Astrocyte (in vitro differentiated cells and primary cell): ENCODE data around the gene CALHM4.

ENCODE experiments used
- EZH2 ChIP-seq: IDR thresholded peaks from 2 replicates; pipeline ENCODE4 v1.6.1; 2012; ENCODE audit warnings: mild to moderate bottlenecking, low read length, inconsistent platforms; ENCODE audit not compliant: insufficient read depth
- TF ChIP-seq, protein P1 (sequence below): IDR thresholded peaks from 2 replicates; pipeline ENCODE4 v1.5.1; 2011; ENCODE audit warnings: low read depth, mild to moderate bottlenecking, inconsistent platforms, low read length, moderate library complexity; ENCODE audit not compliant: insufficient read depth

DNA sequence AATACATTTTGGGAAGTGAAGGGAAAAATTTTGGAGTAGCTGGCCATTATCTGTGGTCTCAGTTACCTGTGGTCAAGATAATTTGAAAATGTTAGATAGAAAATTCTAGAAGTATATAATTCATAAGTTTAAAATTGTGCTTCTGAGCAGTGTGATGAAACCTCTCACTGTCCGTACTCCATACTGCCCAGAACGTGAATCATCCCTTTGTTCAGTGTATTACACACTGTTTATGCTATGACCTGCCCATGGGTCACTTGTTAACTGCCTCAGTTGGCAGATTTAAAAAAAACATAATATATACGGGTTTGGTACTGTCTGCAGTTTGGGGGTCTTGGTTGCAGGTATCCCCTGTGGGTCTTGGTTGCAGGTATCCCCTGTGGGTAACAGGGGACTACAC, 46.2 kb upstream of the CALHM4 start:
- TF ChIP-seq, protein P1, sequence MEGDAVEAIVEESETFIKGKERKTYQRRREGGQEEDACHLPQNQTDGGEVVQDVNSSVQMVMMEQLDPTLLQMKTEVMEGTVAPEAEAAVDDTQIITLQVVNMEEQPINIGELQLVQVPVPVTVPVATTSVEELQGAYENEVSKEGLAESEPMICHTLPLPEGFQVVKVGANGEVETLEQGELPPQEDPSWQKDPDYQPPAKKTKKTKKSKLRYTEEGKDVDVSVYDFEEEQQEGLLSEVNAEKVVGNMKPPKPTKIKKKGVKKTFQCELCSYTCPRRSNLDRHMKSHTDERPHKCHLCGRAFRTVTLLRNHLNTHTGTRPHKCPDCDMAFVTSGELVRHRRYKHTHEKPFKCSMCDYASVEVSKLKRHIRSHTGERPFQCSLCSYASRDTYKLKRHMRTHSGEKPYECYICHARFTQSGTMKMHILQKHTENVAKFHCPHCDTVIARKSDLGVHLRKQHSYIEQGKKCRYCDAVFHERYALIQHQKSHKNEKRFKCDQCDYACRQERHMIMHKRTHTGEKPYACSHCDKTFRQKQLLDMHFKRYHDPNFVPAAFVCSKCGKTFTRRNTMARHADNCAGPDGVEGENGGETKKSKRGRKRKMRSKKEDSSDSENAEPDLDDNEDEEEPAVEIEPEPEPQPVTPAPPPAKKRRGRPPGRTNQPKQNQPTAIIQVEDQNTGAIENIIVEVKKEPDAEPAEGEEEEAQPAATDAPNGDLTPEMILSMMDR, result no peak
- no peak for TF ChIP-seq EZH2
